ENCODE results near the gene GATB.

The GATB gene

DNA sequence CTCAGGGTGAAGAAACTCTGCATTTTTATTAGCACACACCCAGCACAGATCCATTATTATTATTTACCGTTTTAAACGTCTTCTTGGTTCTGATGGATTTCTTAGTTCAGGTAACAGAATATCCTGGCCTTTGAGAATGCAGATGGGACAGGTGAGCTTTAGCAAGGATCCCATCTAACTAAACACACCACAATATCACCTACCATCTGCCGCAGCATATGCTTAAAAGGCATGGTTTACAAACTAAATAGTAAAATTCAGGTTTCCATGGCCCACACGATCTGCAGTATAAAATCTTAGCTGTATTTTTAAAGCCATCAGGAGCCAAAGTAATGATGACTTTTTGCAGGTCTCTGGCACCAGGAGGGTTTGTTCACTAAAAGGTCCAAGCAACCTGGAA, 31.7 kb upstream of the GATB start:
- TF ChIP-seq, protein P1, sequence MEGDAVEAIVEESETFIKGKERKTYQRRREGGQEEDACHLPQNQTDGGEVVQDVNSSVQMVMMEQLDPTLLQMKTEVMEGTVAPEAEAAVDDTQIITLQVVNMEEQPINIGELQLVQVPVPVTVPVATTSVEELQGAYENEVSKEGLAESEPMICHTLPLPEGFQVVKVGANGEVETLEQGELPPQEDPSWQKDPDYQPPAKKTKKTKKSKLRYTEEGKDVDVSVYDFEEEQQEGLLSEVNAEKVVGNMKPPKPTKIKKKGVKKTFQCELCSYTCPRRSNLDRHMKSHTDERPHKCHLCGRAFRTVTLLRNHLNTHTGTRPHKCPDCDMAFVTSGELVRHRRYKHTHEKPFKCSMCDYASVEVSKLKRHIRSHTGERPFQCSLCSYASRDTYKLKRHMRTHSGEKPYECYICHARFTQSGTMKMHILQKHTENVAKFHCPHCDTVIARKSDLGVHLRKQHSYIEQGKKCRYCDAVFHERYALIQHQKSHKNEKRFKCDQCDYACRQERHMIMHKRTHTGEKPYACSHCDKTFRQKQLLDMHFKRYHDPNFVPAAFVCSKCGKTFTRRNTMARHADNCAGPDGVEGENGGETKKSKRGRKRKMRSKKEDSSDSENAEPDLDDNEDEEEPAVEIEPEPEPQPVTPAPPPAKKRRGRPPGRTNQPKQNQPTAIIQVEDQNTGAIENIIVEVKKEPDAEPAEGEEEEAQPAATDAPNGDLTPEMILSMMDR (IDR thresholded peaks at IDR 0.05; ENCODE audit: insufficient read depth, low read length) = no peak
- TF ChIP-seq, protein P2, sequence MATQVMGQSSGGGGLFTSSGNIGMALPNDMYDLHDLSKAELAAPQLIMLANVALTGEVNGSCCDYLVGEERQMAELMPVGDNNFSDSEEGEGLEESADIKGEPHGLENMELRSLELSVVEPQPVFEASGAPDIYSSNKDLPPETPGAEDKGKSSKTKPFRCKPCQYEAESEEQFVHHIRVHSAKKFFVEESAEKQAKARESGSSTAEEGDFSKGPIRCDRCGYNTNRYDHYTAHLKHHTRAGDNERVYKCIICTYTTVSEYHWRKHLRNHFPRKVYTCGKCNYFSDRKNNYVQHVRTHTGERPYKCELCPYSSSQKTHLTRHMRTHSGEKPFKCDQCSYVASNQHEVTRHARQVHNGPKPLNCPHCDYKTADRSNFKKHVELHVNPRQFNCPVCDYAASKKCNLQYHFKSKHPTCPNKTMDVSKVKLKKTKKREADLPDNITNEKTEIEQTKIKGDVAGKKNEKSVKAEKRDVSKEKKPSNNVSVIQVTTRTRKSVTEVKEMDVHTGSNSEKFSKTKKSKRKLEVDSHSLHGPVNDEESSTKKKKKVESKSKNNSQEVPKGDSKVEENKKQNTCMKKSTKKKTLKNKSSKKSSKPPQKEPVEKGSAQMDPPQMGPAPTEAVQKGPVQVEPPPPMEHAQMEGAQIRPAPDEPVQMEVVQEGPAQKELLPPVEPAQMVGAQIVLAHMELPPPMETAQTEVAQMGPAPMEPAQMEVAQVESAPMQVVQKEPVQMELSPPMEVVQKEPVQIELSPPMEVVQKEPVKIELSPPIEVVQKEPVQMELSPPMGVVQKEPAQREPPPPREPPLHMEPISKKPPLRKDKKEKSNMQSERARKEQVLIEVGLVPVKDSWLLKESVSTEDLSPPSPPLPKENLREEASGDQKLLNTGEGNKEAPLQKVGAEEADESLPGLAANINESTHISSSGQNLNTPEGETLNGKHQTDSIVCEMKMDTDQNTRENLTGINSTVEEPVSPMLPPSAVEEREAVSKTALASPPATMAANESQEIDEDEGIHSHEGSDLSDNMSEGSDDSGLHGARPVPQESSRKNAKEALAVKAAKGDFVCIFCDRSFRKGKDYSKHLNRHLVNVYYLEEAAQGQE (IDR thresholded peaks at IDR 0.05; ENCODE audit: insufficient replicate concordance, low read depth) = no peak
- TF ChIP-seq GABPA (IDR thresholded peaks at IDR 0.05; ENCODE audit: low read depth) = no peak
- no peak for TF ChIP-seq SPI1 (IDR thresholded peaks at IDR 0.05; ENCODE audit: borderline replicate concordance, low read depth)
- no peak for TF ChIP-seq POLR2AphosphoS5 (IDR thresholded peaks at IDR 0.05; ENCODE audit: low read depth)
- DNase-seq (ENCODE audit: low read depth in 1 of 2, low spot score in 1 of 2) = no peak
- no peak overlapping the region for H3K27ac ChIP-seq (replicated peaks)
- H3K27me3 ChIP-seq (ENCODE audit: insufficient read depth, poor library complexity, severe bottlenecking) = no peaks in the 10 kb centered on the region
- H3K4me3 ChIP-seq (replicated peaks; ENCODE audit: insufficient read depth, low read length) = no peak overlapping the region

DNA sequence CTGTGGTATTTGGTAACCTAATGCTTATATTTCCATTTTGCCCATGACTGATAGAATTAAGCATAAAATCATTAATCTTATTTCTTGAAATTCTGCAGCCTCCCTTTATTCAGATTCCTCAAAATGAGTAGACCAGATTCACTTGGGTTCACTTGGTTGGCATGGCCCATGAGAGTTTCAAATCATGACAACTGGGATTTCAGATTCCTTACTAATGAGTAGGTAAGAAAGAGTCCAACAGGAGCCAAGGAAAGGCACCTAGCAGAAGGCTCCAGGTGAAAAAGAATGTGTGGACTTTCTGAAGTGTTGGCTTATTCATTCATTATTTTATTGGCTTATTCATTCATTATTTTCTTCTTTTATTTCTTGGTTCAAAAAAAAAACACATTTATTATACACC, 27.2 kb upstream of the GATB start:
- TF ChIP-seq SPI1 (IDR thresholded peaks at IDR 0.05; ENCODE audit: borderline replicate concordance, low read depth) (no peak), POLR2AphosphoS5 (IDR thresholded peaks at IDR 0.05; ENCODE audit: low read depth) (no peak), GABPA (IDR thresholded peaks at IDR 0.05; ENCODE audit: low read depth) (no peak)
- TF ChIP-seq, protein P2 (IDR thresholded peaks at IDR 0.05; ENCODE audit: insufficient replicate concordance, low read depth) = no peak
- TF ChIP-seq, protein P1 (IDR thresholded peaks at IDR 0.05; ENCODE audit: insufficient read depth, low read length) = no peak
- Histone ChIP-seq H3K4me3 (replicated peaks; ENCODE audit: insufficient read depth, low read length) (no peak overlapping the region), H3K27me3 (ENCODE audit: insufficient read depth, poor library complexity, severe bottlenecking) (no peaks in the 10 kb centered on the region), H3K27ac (replicated peaks) (no peak overlapping the region)
- no peak for DNase-seq (ENCODE audit: low read depth in 1 of 2, low spot score in 1 of 2)

GRCh38 chr4:151786158-151786495, 25.3 kb upstream of the GATB start:
- no peak overlapping the region for H3K4me3 ChIP-seq (replicated peaks; ENCODE audit: insufficient read depth, low read length)
- no peaks in the 10 kb centered on the region for H3K27me3 ChIP-seq (ENCODE audit: insufficient read depth, poor library complexity, severe bottlenecking)
- no peak overlapping the region for H3K27ac ChIP-seq (replicated peaks)
- TF ChIP-seq, protein P2 (IDR thresholded peaks at IDR 0.05; ENCODE audit: insufficient replicate concordance, low read depth) = no peak
- TF ChIP-seq POLR2AphosphoS5 (IDR thresholded peaks at IDR 0.05; ENCODE audit: low read depth) (no peak), SPI1 (IDR thresholded peaks at IDR 0.05; ENCODE audit: borderline replicate concordance, low read depth) (no peak), GABPA (IDR thresholded peaks at IDR 0.05; ENCODE audit: low read depth) (no peak)
- TF ChIP-seq, protein P1 (IDR thresholded peaks at IDR 0.05; ENCODE audit: insufficient read depth, low read length) = no peak
- DNase-seq (ENCODE audit: low read depth in 1 of 2, low spot score in 1 of 2) = no peak

All from HL-60 (cell line).